H1 (cell line): ENCODE data around the gene C9orf40. TPM values are rescaled to one million over a fixed set of nuclear protein-coding genes. Genes with fewer than 3 reads are reported as not detected.

Experiments
- BRCA1 ChIP-seq: IDR thresholded peaks from 2 replicates; pipeline ENCODE4 v1.6.1; 2012; ENCODE audit warnings: low read depth, low read length, improper control_type of control experiment
- CBX8 ChIP-seq: fragments of 300-800, 300-1000 bp; sonication (generic); IDR thresholded peaks from 2 replicates; pipeline ENCODE4 v1.7.1; 2016; ENCODE audit warnings: low read depth, low read length, borderline replicate concordance
- CHD1 ChIP-seq: IDR thresholded peaks from 2 replicates; pipeline ENCODE4 v1.6.1; 2012; ENCODE audit warnings: low read depth, low read length, improper control_type of control experiment
- JUND ChIP-seq: IDR thresholded peaks from 2 replicates; pipeline ENCODE4 v1.6.1; 2011; ENCODE audit warnings: mild to moderate bottlenecking, improper control_type of control experiment, low read length
- KDM5A ChIP-seq: fragments of 200-600 bp; IDR thresholded peaks from 2 replicates; pipeline ENCODE4 v1.7.1; 2012; ENCODE audit warnings: mild to moderate bottlenecking, low read length, inconsistent platforms, mixed read lengths
- NRF1 ChIP-seq: IDR thresholded peaks from 2 replicates; pipeline ENCODE4 v1.6.1; 2011; ENCODE audit warnings: mild to moderate bottlenecking, low read depth, low read length, improper control_type of control experiment
- SAP30 ChIP-seq: fragments of 300-600 bp; sonication (generic); IDR thresholded peaks from 2 replicates; pipeline ENCODE4 v1.7.1; 2012; ENCODE audit warnings: low read length, moderate library complexity, mild to moderate bottlenecking, inconsistent platforms; ENCODE audit not compliant: insufficient read depth, insufficient replicate concordance
- SIRT6 ChIP-seq: IDR thresholded peaks from one replicate; pipeline ENCODE4 v1.7.1; 2012; ENCODE audit warnings: low read length, inconsistent platforms
- SUZ12 ChIP-seq: fragments of 200-600 bp; sonication (generic); IDR thresholded peaks from 2 replicates; pipeline ENCODE4 v1.6.1; 2012; ENCODE audit warnings: mild to moderate bottlenecking, inconsistent platforms, low read length, moderate library complexity, mixed read lengths
- ZNF274 ChIP-seq: IDR thresholded peaks from 2 replicates; pipeline ENCODE4 v1.7.0; 2012; ENCODE audit warnings: low read length, borderline replicate concordance; ENCODE audit errors: extremely low read depth
- polyA plus RNA-seq, 7 experiments: library from polyadenylated mRNA; depleted of rRNA in 3 of 7; stranded (reverse) in 5 of 7; unstranded in 2 of 7; fragments of >200 nt in 5 of 7; fragments of 200-250 nt in 2 of 7; gene quantifications; 1 replicate in 5 of 7; 2 replicates in 1 of 7; 4 replicates in 1 of 7; pipeline versions ENCODE4 v1.2.1 to v1.2.3, GENCODE V29; 2011 to 2013; ENCODE audit warnings: missing spikeins in 2 of 7, mixed read lengths in 2 of 7
- total RNA-seq: library from RNA; stranded (reverse); fragmentation: NEBNext Ultra II Directional; extraction: Animal tissue kit (Norgen Biotek cat#: 25700); gene quantifications from 2 replicates; pipeline ENCODE4 v1.2.1, GENCODE V29; 2021
- TF ChIP-seq, protein P1 (sequence below): fragments of 300-600 bp; sonication (generic); IDR thresholded peaks from 2 replicates; pipeline ENCODE4 v1.7.1; 2012; ENCODE audit warnings: low read length, moderate library complexity, mild to moderate bottlenecking, inconsistent platforms; ENCODE audit not compliant: insufficient replicate concordance
- TF ChIP-seq, protein P2 (sequence below): IDR thresholded peaks from 2 replicates; pipeline ENCODE4 v1.6.1; 2012; ENCODE audit warnings: inconsistent platforms

The C9orf40 gene
- total and polyA plus RNA-seq, 2 of the 8 experiments (the other 6 are each of a cell fraction or from before 2014, with no cell fraction given): 3.6 to 11.2 TPM

DNA sequence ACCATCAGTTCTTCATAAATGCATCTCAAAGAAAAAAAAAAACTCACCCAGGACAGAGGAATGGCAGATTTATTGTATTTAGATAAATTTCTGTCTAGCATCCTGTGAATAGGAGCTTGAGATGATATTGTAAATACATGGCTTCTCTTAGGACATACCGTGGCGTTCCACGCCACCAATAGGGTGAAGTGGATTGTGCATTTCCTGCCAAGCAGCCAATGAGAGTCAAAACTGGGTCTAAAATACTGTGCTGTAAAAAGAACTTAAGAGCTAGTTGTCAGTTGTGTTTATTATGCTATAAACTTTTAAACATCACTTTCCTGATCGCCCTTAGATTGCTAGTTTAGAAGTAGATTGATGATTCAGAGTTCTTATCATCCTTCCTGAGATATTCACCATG lies 44.0 kb downstream of the C9orf40 start (continued):
- TF ChIP-seq, protein P1, sequence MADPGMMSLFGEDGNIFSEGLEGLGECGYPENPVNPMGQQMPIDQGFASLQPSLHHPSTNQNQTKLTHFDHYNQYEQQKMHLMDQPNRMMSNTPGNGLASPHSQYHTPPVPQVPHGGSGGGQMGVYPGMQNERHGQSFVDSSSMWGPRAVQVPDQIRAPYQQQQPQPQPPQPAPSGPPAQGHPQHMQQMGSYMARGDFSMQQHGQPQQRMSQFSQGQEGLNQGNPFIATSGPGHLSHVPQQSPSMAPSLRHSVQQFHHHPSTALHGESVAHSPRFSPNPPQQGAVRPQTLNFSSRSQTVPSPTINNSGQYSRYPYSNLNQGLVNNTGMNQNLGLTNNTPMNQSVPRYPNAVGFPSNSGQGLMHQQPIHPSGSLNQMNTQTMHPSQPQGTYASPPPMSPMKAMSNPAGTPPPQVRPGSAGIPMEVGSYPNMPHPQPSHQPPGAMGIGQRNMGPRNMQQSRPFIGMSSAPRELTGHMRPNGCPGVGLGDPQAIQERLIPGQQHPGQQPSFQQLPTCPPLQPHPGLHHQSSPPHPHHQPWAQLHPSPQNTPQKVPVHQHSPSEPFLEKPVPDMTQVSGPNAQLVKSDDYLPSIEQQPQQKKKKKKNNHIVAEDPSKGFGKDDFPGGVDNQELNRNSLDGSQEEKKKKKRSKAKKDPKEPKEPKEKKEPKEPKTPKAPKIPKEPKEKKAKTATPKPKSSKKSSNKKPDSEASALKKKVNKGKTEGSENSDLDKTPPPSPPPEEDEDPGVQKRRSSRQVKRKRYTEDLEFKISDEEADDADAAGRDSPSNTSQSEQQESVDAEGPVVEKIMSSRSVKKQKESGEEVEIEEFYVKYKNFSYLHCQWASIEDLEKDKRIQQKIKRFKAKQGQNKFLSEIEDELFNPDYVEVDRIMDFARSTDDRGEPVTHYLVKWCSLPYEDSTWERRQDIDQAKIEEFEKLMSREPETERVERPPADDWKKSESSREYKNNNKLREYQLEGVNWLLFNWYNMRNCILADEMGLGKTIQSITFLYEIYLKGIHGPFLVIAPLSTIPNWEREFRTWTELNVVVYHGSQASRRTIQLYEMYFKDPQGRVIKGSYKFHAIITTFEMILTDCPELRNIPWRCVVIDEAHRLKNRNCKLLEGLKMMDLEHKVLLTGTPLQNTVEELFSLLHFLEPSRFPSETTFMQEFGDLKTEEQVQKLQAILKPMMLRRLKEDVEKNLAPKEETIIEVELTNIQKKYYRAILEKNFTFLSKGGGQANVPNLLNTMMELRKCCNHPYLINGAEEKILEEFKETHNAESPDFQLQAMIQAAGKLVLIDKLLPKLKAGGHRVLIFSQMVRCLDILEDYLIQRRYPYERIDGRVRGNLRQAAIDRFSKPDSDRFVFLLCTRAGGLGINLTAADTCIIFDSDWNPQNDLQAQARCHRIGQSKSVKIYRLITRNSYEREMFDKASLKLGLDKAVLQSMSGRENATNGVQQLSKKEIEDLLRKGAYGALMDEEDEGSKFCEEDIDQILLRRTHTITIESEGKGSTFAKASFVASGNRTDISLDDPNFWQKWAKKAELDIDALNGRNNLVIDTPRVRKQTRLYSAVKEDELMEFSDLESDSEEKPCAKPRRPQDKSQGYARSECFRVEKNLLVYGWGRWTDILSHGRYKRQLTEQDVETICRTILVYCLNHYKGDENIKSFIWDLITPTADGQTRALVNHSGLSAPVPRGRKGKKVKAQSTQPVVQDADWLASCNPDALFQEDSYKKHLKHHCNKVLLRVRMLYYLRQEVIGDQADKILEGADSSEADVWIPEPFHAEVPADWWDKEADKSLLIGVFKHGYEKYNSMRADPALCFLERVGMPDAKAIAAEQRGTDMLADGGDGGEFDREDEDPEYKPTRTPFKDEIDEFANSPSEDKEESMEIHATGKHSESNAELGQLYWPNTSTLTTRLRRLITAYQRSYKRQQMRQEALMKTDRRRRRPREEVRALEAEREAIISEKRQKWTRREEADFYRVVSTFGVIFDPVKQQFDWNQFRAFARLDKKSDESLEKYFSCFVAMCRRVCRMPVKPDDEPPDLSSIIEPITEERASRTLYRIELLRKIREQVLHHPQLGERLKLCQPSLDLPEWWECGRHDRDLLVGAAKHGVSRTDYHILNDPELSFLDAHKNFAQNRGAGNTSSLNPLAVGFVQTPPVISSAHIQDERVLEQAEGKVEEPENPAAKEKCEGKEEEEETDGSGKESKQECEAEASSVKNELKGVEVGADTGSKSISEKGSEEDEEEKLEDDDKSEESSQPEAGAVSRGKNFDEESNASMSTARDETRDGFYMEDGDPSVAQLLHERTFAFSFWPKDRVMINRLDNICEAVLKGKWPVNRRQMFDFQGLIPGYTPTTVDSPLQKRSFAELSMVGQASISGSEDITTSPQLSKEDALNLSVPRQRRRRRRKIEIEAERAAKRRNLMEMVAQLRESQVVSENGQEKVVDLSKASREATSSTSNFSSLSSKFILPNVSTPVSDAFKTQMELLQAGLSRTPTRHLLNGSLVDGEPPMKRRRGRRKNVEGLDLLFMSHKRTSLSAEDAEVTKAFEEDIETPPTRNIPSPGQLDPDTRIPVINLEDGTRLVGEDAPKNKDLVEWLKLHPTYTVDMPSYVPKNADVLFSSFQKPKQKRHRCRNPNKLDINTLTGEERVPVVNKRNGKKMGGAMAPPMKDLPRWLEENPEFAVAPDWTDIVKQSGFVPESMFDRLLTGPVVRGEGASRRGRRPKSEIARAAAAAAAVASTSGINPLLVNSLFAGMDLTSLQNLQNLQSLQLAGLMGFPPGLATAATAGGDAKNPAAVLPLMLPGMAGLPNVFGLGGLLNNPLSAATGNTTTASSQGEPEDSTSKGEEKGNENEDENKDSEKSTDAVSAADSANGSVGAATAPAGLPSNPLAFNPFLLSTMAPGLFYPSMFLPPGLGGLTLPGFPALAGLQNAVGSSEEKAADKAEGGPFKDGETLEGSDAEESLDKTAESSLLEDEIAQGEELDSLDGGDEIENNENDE: no peak
- TF ChIP-seq ZNF274 (no peak), KDM5A (no peak), CBX8 (no peak), JUND (no peak), SAP30 (no peak), CHD1 (no peak), SIRT6 (no peak), SUZ12 (no peak), BRCA1 (no peak), NRF1 (no peak)
- TF ChIP-seq, protein P2, sequence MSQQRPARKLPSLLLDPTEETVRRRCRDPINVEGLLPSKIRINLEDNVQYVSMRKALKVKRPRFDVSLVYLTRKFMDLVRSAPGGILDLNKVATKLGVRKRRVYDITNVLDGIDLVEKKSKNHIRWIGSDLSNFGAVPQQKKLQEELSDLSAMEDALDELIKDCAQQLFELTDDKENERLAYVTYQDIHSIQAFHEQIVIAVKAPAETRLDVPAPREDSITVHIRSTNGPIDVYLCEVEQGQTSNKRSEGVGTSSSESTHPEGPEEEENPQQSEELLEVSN: no peak
